PC-3 (cell line): ENCODE data around the gene MEGF6. TPM values are rescaled to one million over a fixed set of nuclear protein-coding genes. Genes with fewer than 3 reads are reported as not detected.

Experiments
- ATAC-seq: fragments of 200-7000 bp; cut with Tn5 transposase; 2 replicates; pipeline ENCODE4 v1.9.1; 2020; ENCODE audit warnings: mild to moderate bottlenecking, moderate library complexity
- BruUV-seq: library from RNA; stranded (reverse); fragments of 400-500 nt; replicated peaks from 2 replicates; lab custom pipeline; 2021; lab: Mats Ljungman, UMichigan
- CTCF ChIA-PET: fragments of 300-600 bp; sonication (Branson Sonifier 250); formaldehyde crosslinking; loops from one replicate; lab custom pipeline; 2022; ENCODE audit warnings: antibody characterized with exemption; lab: Charles Lee
- POLR2A ChIA-PET: fragments of 300-600 bp; sonication (Branson Sonifier 250); formaldehyde crosslinking; loops from one replicate; lab custom pipeline; 2022; ENCODE audit warnings: antibody characterized with exemption; ENCODE audit not compliant: unreplicated experiment; lab: Charles Lee
- DNase-seq: peaks from one replicate; pipeline ENCODE4 v3.0.0-alpha.2; 2015
- H2AFZ ChIP-seq: fragments of 300-600 bp; sonication (generic); 2 replicates; pipeline ENCODE4 v1.6.0; 2016; ENCODE audit warnings: antibody characterized with exemption, low read length
- H3F3A ChIP-seq: fragments of 300-600 bp; sonication (generic); one replicate; pipeline ENCODE4 v1.6.0; 2017; ENCODE audit warnings: antibody characterized with exemption, low read length, control low read depth, mild to moderate bottlenecking; ENCODE audit not compliant: unreplicated experiment
- H3K27ac ChIP-seq: fragments of 300-600 bp; sonication (generic); 2 replicates; pipeline ENCODE4 v1.5.1; 2016; ENCODE audit warnings: mild to moderate bottlenecking, low read length
- H3K27me3 ChIP-seq: fragments of 300-600 bp; sonication (generic); 2 replicates; pipeline ENCODE4 v1.6.1; 2016; ENCODE audit warnings: low read length, mixed read lengths
- H3K36me3 ChIP-seq: fragments of 300-600 bp; sonication (generic); 2 replicates; pipeline ENCODE4 v1.6.1; 2016; ENCODE audit warnings: low read depth, mixed run types, low read length, mixed read lengths
- H3K4me1 ChIP-seq: fragments of 300-600 bp; sonication (generic); 2 replicates; pipeline ENCODE4 v1.5.1; 2016; ENCODE audit warnings: low read length; ENCODE audit not compliant: insufficient read depth
- H3K4me2 ChIP-seq: fragments of 300-600 bp; sonication (generic); 2 replicates; pipeline ENCODE4 v1.6.0; 2016; ENCODE audit warnings: low read length
- H3K4me3 ChIP-seq: fragments of 300-600 bp; sonication (generic); 2 replicates; pipeline ENCODE4 v1.5.1; 2016; ENCODE audit warnings: mild to moderate bottlenecking, low read length, mixed read lengths
- H3K79me2 ChIP-seq: fragments of 300-600 bp; sonication (generic); 2 replicates; pipeline ENCODE4 v1.6.1; 2017; ENCODE audit warnings: low read length, mixed read lengths
- H3K9ac ChIP-seq: fragments of 300-600 bp; sonication (generic); 2 replicates; pipeline ENCODE4 v1.6.0; 2016; ENCODE audit warnings: mild to moderate bottlenecking, low read length
- H3K9me2 ChIP-seq: fragments of 300-600 bp; sonication (generic); replicated peaks from 2 replicates; pipeline ENCODE4 v1.6.1; 2016; ENCODE audit warnings: mixed run types, low read length, mixed read lengths
- H3K9me3 ChIP-seq: fragments of 300-600 bp; sonication (generic); 2 replicates; pipeline ENCODE4 v1.6.1; 2016; ENCODE audit warnings: low read length, mixed read lengths
- H4K20me1 ChIP-seq: fragments of 300-600 bp; sonication (generic); 2 replicates; pipeline ENCODE4 v1.6.1; 2016; ENCODE audit warnings: low read length, mixed read lengths
- CTCF ChIP-seq: fragments of 300-600 bp; sonication (generic); conservative IDR thresholded peaks from 2 replicates; pipeline ENCODE4 v1.5.1; 2017; ENCODE audit warnings: antibody characterized with exemption, low read depth, mild to moderate bottlenecking, low read length
- EZH2 ChIP-seq: fragments of 300-600 bp; sonication (generic); IDR thresholded peaks from one replicate; pipeline ENCODE4 v1.6.1; 2017; ENCODE audit warnings: antibody characterized with exemption, mild to moderate bottlenecking, low read length; ENCODE audit not compliant: unreplicated experiment
- EZH2phosphoT487 ChIP-seq: fragments of 300-600 bp; sonication (generic); IDR thresholded peaks from 2 replicates; pipeline ENCODE4 v1.6.1; 2018; ENCODE audit warnings: mild to moderate bottlenecking, antibody characterized with exemption, low read length, borderline replicate concordance
- intact Hi-C: fragments of 100-400 bp; cut with micrococcal nuclease; formaldehyde crosslinking; loops from 2 replicates; pipeline ENCODE4 v1.9.0; 2023
- total RNA-seq: library from RNA; depleted of rRNA; stranded (reverse); fragments of >200 nt; gene quantifications from 2 replicates; pipeline ENCODE4 v1.2.3, GENCODE V29; 2014

Gene MEGF6
- total RNA-seq, 1 experiment from 2014 or later: 32.5 TPM

DNA sequence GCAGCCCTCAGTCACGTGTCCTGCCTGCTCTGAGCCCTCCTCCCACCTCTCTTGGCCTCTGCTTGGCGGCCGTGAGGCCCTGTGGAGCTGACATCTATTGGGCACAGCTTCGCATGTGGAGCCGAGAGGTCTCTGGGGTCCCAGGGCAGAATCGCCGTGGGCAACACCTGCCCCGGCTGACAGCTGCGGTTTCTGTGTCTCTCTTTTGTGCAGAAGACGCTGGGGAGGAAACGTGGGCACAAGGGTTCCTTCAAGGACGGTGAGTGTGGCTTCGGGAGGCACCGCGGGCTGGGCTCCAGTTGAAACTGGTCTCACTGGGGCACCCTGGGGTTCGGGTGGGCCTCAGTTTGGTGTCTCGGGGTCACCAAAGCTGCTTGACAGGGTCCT lies 145.4 kb downstream of the MEGF6 start:
- CTCF ChIA-PET: interaction anchor here (0.6 kb wide), 1 partner anchor 240 kb away, joined by 4 read pairs; no protein-coding TSS in a partner anchor

DNA sequence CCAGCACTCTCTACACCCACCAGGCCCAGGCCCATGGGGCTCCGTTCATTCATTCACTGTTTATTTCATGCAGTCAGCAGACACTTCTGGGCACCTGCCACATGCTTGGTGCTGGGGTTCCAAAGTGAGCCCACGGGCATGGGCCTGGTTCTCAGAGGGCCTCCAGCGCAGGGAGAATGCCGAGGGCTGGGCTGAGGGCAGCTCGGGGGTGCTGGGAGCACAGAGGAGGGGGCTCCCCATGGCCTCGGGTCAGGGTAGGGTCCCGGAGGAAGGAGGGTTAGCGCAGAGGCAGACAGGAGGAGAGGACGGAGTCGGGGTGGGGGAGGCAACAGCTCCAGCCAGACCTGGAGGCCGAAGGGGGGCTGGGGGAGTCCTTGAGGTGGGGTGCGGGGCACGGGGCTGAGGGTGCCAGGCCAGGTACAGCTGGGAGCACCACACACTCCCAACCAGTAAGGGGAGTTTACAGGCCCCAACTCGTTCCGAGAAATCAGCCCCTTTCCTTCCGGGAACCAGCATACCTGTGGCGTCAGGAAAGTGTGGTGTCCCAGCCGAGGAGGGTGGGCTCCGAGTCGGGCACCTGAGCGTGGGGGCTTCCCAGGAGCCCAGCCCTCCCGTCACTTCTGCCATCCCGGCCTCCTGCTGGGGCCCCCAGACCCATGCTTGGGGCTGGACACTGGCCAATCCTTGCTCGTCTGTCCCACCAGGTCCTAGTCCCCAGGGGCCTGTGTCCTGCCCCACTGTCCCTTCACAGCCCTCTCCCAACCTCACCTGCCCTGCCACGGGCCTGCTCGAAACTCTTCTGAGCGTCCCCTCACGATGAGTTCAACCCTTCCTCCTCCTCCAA lies 146.0 kb downstream of the MEGF6 start:
- no peaks in the 10 kb centered on the region for H3K9me3 ChIP-seq
- H3K9ac ChIP-seq: no peak overlapping the region
- no peaks in the 10 kb centered on the region; the same call in 1 of the 2 replicates for H3K36me3 ChIP-seq
- TF ChIP-seq CTCF (no peak), EZH2phosphoT487 (no peak), EZH2 (no peak)
- H2AFZ ChIP-seq: no peak overlapping the region
- POLR2A ChIA-PET: no interaction called here
- CTCF ChIA-PET: interaction anchor here (0.6 kb wide), 1 partner anchor 241 kb away, joined by 4 read pairs; no protein-coding TSS in a partner anchor
- intact Hi-C loops: no loop called here
- no peaks in the 10 kb centered on the region for H3K9me2 ChIP-seq
- no peak overlapping the region for H3K4me3 ChIP-seq
- DNase-seq: no peak
- H4K20me1 ChIP-seq: no peaks in the 10 kb centered on the region
- H3F3A ChIP-seq: no peaks in the 10 kb centered on the region
- peaks cover 9% of the 10 kb centered on the region for H3K4me1 ChIP-seq
- no peak for ATAC-seq
- peaks cover 7% of the 10 kb centered on the region; the same call in 1 of the 2 replicates for H3K79me2 ChIP-seq
- no peaks in the 10 kb centered on the region for H3K27me3 ChIP-seq
- H3K27ac ChIP-seq: no peak overlapping the region
- BruUV-seq: no TSS peak
- no peak overlapping the region for H3K4me2 ChIP-seq

More for the DNA sequence above, 145.4 kb downstream of the MEGF6 start:
- intact Hi-C loops: no loop called here
- no peaks in the 10 kb centered on the region for H3F3A ChIP-seq
- no peaks in the 10 kb centered on the region; the same call in 1 of the 2 replicates for H3K36me3 ChIP-seq
- POLR2A ChIA-PET: no interaction called here
- no peak overlapping the region for H3K4me3 ChIP-seq
- no peak overlapping the region for H3K9ac ChIP-seq
- DNase-seq: no peak
- peaks cover 3% of the 10 kb centered on the region for H3K4me1 ChIP-seq
- peaks cover 7% of the 10 kb centered on the region; the same call in 1 of the 2 replicates for H3K79me2 ChIP-seq
- TF ChIP-seq CTCF (no peak), EZH2 (no peak), EZH2phosphoT487 (no peak)
- H3K27me3 ChIP-seq: no peaks in the 10 kb centered on the region
- no peaks in the 10 kb centered on the region for H4K20me1 ChIP-seq
- H3K9me3 ChIP-seq: no peaks in the 10 kb centered on the region
- no peaks in the 10 kb centered on the region for H3K9me2 ChIP-seq
- ATAC-seq: no peak
- H3K4me2 ChIP-seq: no peak overlapping the region
- no TSS peak for BruUV-seq
- no peak overlapping the region for H2AFZ ChIP-seq
- no peak overlapping the region for H3K27ac ChIP-seq

DNA sequence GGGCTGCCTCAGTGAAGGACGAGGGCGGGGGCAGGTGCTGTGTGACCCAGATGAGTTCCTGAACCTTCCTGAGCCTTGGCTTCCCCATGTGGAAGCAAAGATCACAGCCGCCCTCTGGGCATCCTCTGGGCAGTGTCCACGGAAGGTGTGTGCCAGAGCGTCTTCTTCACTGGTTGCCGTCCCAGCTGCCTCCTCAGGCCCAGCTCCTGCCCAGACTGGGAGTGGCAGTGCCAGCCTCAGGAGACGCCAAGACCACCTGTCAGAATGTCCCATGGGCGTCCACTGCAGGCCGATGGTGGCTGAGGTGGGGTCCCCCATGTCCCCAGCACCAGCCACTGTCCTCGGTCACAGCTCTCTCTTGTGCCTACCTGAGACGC lies 146.7 kb downstream of the MEGF6 start:
- POLR2A ChIA-PET: interaction anchor here (0.6 kb wide), 1 partner anchor 879 kb away, joined by 5 read pairs; no protein-coding TSS in a partner anchor
- intact Hi-C loops: no loop called here

More for the DNA sequence above, 146.7 kb downstream of the MEGF6 start:
- H3K9me2 ChIP-seq: no peaks in the 10 kb centered on the region
- peaks cover 7% of the 10 kb centered on the region; the same call in 1 of the 2 replicates for H3K79me2 ChIP-seq
- no peak overlapping the region for H3K4me3 ChIP-seq
- DNase-seq: no peak
- H3K9me3 ChIP-seq: no peaks in the 10 kb centered on the region
- no peaks in the 10 kb centered on the region for H3K27me3 ChIP-seq
- H3K27ac ChIP-seq: no peak overlapping the region
- ATAC-seq: no peak
- no peaks in the 10 kb centered on the region for H3F3A ChIP-seq
- H3K36me3 ChIP-seq: no peaks in the 10 kb centered on the region; the same call in 1 of the 2 replicates
- no peak overlapping the region for H3K4me2 ChIP-seq
- no TSS peak for BruUV-seq
- H2AFZ ChIP-seq: no peak overlapping the region
- CTCF ChIA-PET: no interaction called here
- H3K4me1 ChIP-seq: peaks cover 16% of the 10 kb centered on the region
- no peak for TF ChIP-seq EZH2
- TF ChIP-seq EZH2phosphoT487: no peak
- no peak for TF ChIP-seq CTCF
- H3K9ac ChIP-seq: no peak overlapping the region
- H4K20me1 ChIP-seq: no peaks in the 10 kb centered on the region
